OCI-LY1 (cell line): ENCODE results near the gene CACNG3.

Source experiments
- EZH2 ChIP-seq: fragments of 200-600 bp; sonication (generic), shearing (Covaris generic); IDR thresholded peaks from 2 replicates; pipeline ENCODE4 v1.8.0; 2017; ENCODE audit warnings: borderline replicate concordance, mixed run types, mild to moderate bottlenecking, antibody characterized with exemption, low read length, moderate library complexity, mixed read lengths
- TF ChIP-seq, protein P1 (sequence below): fragments of 200-600 bp; sonication (generic), shearing (Covaris generic); IDR thresholded peaks from 2 replicates; pipeline ENCODE4 v1.5.1; 2017; ENCODE audit warnings: mild to moderate bottlenecking, antibody characterized with exemption, low read length, moderate library complexity, mixed read lengths

DNA sequence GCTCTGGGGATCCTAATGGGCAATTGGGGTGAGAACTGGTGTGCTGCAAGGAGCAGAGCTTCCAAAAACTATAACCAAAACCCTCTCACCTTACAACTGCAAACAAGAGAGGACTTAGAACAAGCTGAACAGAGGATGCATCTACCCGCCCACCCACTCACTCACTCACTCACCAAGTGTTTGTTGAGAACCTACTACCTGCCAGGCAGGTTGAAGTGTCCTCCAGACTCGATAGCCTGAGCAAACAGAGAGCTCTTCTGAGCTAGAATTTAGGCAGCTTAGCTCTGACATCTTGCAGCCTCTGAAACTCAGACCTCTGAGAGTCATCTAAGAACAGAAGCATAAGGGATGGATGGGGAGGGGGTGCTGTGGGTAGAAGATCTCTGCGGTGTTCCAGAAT lies 41.2 kb downstream of the CACNG3 start:
- TF ChIP-seq, protein P1, sequence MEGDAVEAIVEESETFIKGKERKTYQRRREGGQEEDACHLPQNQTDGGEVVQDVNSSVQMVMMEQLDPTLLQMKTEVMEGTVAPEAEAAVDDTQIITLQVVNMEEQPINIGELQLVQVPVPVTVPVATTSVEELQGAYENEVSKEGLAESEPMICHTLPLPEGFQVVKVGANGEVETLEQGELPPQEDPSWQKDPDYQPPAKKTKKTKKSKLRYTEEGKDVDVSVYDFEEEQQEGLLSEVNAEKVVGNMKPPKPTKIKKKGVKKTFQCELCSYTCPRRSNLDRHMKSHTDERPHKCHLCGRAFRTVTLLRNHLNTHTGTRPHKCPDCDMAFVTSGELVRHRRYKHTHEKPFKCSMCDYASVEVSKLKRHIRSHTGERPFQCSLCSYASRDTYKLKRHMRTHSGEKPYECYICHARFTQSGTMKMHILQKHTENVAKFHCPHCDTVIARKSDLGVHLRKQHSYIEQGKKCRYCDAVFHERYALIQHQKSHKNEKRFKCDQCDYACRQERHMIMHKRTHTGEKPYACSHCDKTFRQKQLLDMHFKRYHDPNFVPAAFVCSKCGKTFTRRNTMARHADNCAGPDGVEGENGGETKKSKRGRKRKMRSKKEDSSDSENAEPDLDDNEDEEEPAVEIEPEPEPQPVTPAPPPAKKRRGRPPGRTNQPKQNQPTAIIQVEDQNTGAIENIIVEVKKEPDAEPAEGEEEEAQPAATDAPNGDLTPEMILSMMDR = no peak
- TF ChIP-seq EZH2 = no peak
